Effector memory CD4-positive, alpha-beta T cell (primary cell): Measurements from ENCODE around the gene MYO16.

Experiments
- DNase-seq, 3 donors: peaks; one replicate each; pipeline ENCODE4 v3.0.0-alpha.2; 2020
- H3K27ac ChIP-seq: 2 replicates; pipeline ENCODE4 v1.7.0; 2013; ENCODE audit warnings: mild to moderate bottlenecking, low read length, moderate library complexity; ENCODE audit not compliant: insufficient read depth, poor library complexity, severe bottlenecking
- H3K27me3 ChIP-seq: replicated peaks from 2 replicates; pipeline ENCODE4 v1.7.0; 2013; ENCODE audit warnings: mild to moderate bottlenecking, low read length; ENCODE audit not compliant: insufficient read depth, control insufficient read depth, poor library complexity, severe bottlenecking
- H3K36me3 ChIP-seq: 2 replicates; pipeline ENCODE4 v1.7.0; 2013; ENCODE audit warnings: mild to moderate bottlenecking, low read length, moderate library complexity; ENCODE audit not compliant: control insufficient read depth, insufficient read depth
- H3K4me1 ChIP-seq: 2 replicates; pipeline ENCODE4 v1.7.0; 2013; ENCODE audit warnings: low read length, mild to moderate bottlenecking; ENCODE audit not compliant: control insufficient read depth, insufficient read depth, poor library complexity, severe bottlenecking
- H3K4me3 ChIP-seq: 2 replicates; pipeline ENCODE4 v1.7.0; 2013; ENCODE audit warnings: low read length, low read depth, mild to moderate bottlenecking; ENCODE audit not compliant: insufficient read depth, poor library complexity, severe bottlenecking
- H3K9me3 ChIP-seq: 2 replicates; pipeline ENCODE4 v1.7.0; 2013; ENCODE audit warnings: mild to moderate bottlenecking, low read length, moderate library complexity; ENCODE audit not compliant: control insufficient read depth

MYO16 gene

DNA sequence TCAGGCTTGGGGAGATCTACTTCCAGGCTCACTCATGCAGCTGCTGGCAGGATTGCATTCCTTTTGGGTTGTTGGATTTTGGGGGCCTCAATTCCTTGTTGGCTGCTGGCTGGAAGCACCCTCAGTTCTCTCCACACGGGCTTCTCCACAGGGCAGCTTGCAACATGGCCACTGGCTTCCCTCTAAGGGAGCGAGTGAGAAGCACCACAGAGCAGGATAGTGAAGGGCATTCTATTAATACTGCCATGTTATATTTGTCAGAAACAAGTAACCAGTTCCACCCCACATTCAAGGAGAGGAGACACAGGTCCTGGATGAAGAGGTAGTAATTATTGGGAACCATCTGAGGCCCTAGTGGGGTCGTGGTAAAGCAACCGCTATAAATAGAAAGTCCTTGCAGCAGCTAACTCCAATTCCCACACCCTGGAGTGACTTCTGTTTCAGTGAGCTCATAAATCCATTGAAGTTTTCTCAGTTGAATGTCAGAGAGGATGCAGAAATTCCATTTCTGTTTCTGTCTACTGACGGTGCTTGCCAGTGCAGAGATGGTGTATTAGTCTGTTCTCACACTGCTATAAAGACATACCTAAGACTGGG, 598.0 kb downstream of the MYO16 start:
- Histone ChIP-seq H3K27ac (no peak overlapping the region), H3K27me3 (no peaks in the 10 kb centered on the region), H3K4me3 (no peak overlapping the region), H3K4me1 (no peaks in the 10 kb centered on the region), H3K36me3 (no peaks in the 10 kb centered on the region), H3K9me3 (no peaks in the 10 kb centered on the region)
- no peak for DNase-seq

DNA sequence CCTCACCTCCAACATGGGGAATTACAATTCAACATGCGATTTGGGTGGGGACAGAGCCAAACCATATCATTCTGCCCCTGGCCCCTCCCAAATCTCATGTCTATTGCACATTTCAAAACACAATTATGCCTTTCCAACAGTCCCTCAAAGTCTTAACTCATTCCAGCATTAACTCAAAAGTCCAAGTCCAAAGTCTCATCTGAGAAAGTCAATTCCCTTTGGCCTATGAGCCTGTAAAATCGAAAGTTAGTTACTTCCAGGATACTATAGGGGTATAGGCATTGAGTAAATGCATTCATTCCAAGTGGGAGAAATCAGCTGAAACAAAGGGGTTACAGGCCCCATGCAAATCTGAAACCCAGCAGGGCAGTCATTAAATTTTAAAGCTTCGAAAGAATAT, 598.8 kb downstream of the MYO16 start:
- DNase-seq, result no peak
- Histone ChIP-seq H3K36me3 (no peaks in the 10 kb centered on the region), H3K27me3 (no peaks in the 10 kb centered on the region), H3K4me1 (no peaks in the 10 kb centered on the region), H3K9me3 (no peaks in the 10 kb centered on the region), H3K4me3 (no peak overlapping the region), H3K27ac (no peak overlapping the region)

DNA sequence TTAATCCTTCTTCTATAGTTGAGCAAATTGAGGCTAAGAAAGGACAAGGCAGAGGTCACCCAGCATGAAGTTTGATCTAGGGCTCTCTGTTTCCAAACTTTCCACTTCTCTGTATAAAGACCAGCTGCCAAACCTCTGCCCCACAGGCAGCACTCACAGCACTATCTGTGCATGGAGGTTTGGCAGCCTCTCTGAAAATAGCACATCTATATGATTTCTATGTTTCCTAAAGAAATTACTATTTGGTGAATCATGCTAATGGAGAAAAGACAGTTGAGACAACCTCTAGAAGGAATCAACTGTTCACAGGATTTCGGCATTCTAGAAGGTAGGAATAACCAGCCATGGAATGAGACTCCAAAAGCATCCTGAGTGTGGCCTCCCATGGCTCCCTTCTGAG, 602.5 kb downstream of the MYO16 start:
- no peaks in the 10 kb centered on the region for H3K36me3 ChIP-seq
- H3K27me3 ChIP-seq, result no peaks in the 10 kb centered on the region
- no peaks in the 10 kb centered on the region for H3K4me1 ChIP-seq
- H3K27ac ChIP-seq, result no peak overlapping the region
- no peaks in the 10 kb centered on the region for H3K9me3 ChIP-seq
- DNase-seq, result no peak
- H3K4me3 ChIP-seq, result no peak overlapping the region

- Histone ChIP-seq H3K36me3 (no peaks in the 10 kb centered on the region), H3K27me3 (no peaks in the 10 kb centered on the region), H3K9me3 (no peaks in the 10 kb centered on the region), H3K4me3 (no peak overlapping the region), H3K4me1 (no peaks in the 10 kb centered on the region), H3K27ac (no peak overlapping the region)
- no peak for DNase-seq
Observed at GRCh38 chr13:109233293-109233692, 603.9 kb downstream of the MYO16 start.

DNA sequence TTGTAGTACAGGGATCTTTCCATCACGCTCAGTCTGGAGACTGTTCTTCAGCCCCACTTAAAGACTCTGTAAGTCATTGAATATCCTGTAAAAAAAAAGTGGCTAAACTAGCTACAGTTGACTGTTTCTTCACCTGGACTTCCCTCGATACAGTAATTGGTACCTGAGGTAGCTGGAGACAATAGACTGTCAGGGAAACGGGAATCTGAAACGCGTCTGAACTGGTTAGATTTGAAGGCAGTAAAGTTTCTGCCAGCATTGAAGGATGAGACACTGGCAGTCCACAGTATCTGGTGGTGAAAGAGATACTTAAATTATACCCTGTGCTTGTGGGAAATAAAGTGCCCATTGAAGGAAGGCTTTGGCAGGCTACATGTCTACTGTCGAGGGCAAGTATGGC, 606.5 kb downstream of the MYO16 start:
- Histone ChIP-seq H3K4me1 (no peaks in the 10 kb centered on the region), H3K27ac (no peak overlapping the region), H3K36me3 (no peaks in the 10 kb centered on the region), H3K27me3 (no peaks in the 10 kb centered on the region), H3K4me3 (no peak overlapping the region), H3K9me3 (no peaks in the 10 kb centered on the region)
- DNase-seq, result no peak

- no peak overlapping the region for H3K4me3 ChIP-seq
- no peaks in the 10 kb centered on the region for H3K36me3 ChIP-seq
- no peak for DNase-seq
- H3K4me1 ChIP-seq, result no peaks in the 10 kb centered on the region
- no peaks in the 10 kb centered on the region for H3K9me3 ChIP-seq
- no peak overlapping the region for H3K27ac ChIP-seq
- no peaks in the 10 kb centered on the region for H3K27me3 ChIP-seq
Observed at GRCh38 chr13:109241160-109241559, 611.7 kb downstream of the MYO16 start.

GRCh38 chr13:109243311-109243951, 614.0 kb downstream of the MYO16 start:
- H3K27ac ChIP-seq, result no peak overlapping the region
- no peaks in the 10 kb centered on the region for H3K9me3 ChIP-seq
- no peaks in the 10 kb centered on the region for H3K4me1 ChIP-seq
- no peaks in the 10 kb centered on the region for H3K27me3 ChIP-seq
- H3K36me3 ChIP-seq, result no peaks in the 10 kb centered on the region
- no peak overlapping the region for H3K4me3 ChIP-seq
- DNase-seq, result no peak

DNA sequence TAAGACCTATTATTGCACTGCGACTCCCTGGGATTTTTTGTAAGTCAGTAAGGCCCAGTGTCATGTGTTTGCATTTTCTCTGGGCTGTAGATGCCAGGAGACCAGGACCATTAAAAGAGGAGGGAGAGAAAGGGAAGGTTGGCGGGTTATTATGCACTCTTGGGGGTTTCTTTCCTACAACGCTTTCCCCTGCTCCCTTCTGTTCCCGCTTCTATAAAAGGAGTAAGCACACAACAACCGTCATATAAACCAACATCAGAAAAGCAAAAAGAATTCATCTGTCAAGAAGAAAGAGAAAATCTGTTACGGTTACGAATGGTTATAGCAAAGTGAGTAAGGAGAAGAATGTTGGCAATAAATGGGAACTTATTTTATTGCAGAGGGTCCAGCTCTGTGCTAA, 615.2 kb downstream of the MYO16 start:
- no peak overlapping the region for H3K27ac ChIP-seq
- no peaks in the 10 kb centered on the region for H3K4me1 ChIP-seq
- H3K27me3 ChIP-seq, result no peaks in the 10 kb centered on the region
- no peaks in the 10 kb centered on the region for H3K9me3 ChIP-seq
- no peaks in the 10 kb centered on the region for H3K36me3 ChIP-seq
- H3K4me3 ChIP-seq, result no peak overlapping the region
- DNase-seq, result no peak

DNA sequence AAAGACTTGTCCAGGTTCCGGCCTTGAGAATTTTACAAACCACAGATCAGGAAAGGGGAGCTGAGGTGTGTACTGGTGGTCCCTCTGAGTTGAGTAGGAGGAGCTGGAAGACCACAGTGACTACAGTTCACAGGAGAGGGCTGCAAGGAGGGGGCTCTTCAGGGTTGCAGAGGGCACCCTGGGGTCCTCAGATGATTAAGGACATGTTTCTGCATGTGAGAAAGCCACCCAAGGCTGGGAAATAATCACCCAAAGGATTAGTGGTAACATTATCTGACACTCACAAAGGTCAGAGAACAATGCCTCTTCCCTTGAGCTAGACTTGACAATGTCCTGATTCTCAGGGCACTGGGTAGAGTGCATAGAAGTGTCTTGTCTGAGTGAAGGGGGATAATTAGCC, 616.6 kb downstream of the MYO16 start:
- DNase-seq, result no peak
- no peak overlapping the region for H3K4me3 ChIP-seq
- no peak overlapping the region for H3K27ac ChIP-seq
- no peaks in the 10 kb centered on the region for H3K27me3 ChIP-seq
- H3K4me1 ChIP-seq, result no peaks in the 10 kb centered on the region
- H3K9me3 ChIP-seq, result no peaks in the 10 kb centered on the region
- H3K36me3 ChIP-seq, result no peaks in the 10 kb centered on the region

- Histone ChIP-seq H3K36me3 (no peaks in the 10 kb centered on the region), H3K27me3 (no peaks in the 10 kb centered on the region), H3K4me3 (no peak overlapping the region), H3K27ac (no peak overlapping the region), H3K9me3 (no peaks in the 10 kb centered on the region), H3K4me1 (no peaks in the 10 kb centered on the region)
- DNase-seq, result no peak
Observed at GRCh38 chr13:109249780-109250528, 620.5 kb downstream of the MYO16 start.
